Natural killer cell (primary cell): Measurements from ENCODE around the gene PDK1. TPM values are rescaled to one million over a fixed set of nuclear protein-coding genes. Genes with fewer than 3 reads are reported as not detected.

Experiments
- ATAC-seq, 3 donors: fragments of 150-1000 bp in 2 of 3; fragments of 200-7000 bp in 1 of 3; cut with Tn5 transposase; 1 replicate in 1 of 3; 2 replicates in 2 of 3; pipeline ENCODE4 v1.10.0; 2021; ENCODE audit warnings: mild to moderate bottlenecking in 2 of 3, moderate library complexity in 2 of 3
- DNase-seq, 2 donors: peaks; one replicate each; pipeline versions ENCODE4 v3.0.0 to v3.0.0-alpha.2; 2013 to 2021; ENCODE audit warnings: mixed read lengths in 1 of 2
- H3K27ac ChIP-seq: one replicate; pipeline ENCODE4 v1.5.1; 2013; ENCODE audit warnings: mild to moderate bottlenecking, low read length
- H3K27me3 ChIP-seq: one replicate; pipeline ENCODE4 v1.6.1; 2013; ENCODE audit warnings: low read length; ENCODE audit not compliant: control insufficient read depth, insufficient read depth
- H3K36me3 ChIP-seq: one replicate; pipeline ENCODE4 v1.6.1; 2013; ENCODE audit warnings: low read length; ENCODE audit not compliant: control insufficient read depth, insufficient read depth
- H3K4me1 ChIP-seq: one replicate; pipeline ENCODE4 v1.6.1; 2013; ENCODE audit warnings: low read length; ENCODE audit not compliant: control insufficient read depth, insufficient read depth
- H3K4me3 ChIP-seq: one replicate; pipeline ENCODE4 v1.5.1; 2013; ENCODE audit warnings: low read length
- H3K9me3 ChIP-seq: one replicate; pipeline ENCODE4 v1.6.1; 2013; ENCODE audit warnings: low read length; ENCODE audit not compliant: control insufficient read depth, insufficient read depth
- H3K27ac Mint-ChIP-seq, 2 donors: one replicate each; pipeline ENCODE4 v1.8.0; 2022; ENCODE audit warnings: mild to moderate bottlenecking in 2 of 2, mixed read lengths in 2 of 2, moderate library complexity in 1 of 2
- H3K27me3 Mint-ChIP-seq, 2 donors: one replicate each; pipeline ENCODE4 v1.8.0; 2022; ENCODE audit warnings: low read depth in 2 of 2, mixed read lengths in 2 of 2
- H3K36me3 Mint-ChIP-seq: one replicate; pipeline ENCODE4 v1.8.0; 2022; ENCODE audit warnings: mixed read lengths
- H3K4me1 Mint-ChIP-seq, 2 donors: one replicate each; pipeline ENCODE4 v1.8.0; 2022; ENCODE audit warnings: mixed read lengths in 2 of 2
- H3K4me3 Mint-ChIP-seq: one replicate; pipeline ENCODE4 v1.8.0; 2022; ENCODE audit warnings: mild to moderate bottlenecking, moderate library complexity, mixed read lengths
- H3K9me3 Mint-ChIP-seq, 2 donors: one replicate each; pipeline ENCODE4 v1.8.0; 2022; ENCODE audit warnings: mixed read lengths in 2 of 2
- WGBS: methylation state at CpG from one replicate; pipeline ENCODE4 v1.1.7; 2013; ENCODE audit warnings: missing lambda C conversion rate; ENCODE audit not compliant: insufficient coverage; 5-methylcytosine and 5-hydroxymethylcytosine counted together
- intact Hi-C: fragments of 100-400 bp; cut with micrococcal nuclease; formaldehyde crosslinking; loops from one replicate; pipeline ENCODE4 v1.14.2; 2022
- total RNA-seq, 4 donors: library from RNA; stranded (reverse); fragments of 120-200 nt in 1 of 4; gene quantifications; one replicate each; pipeline versions ENCODE4 v1.2.3 to v1.2.4, GENCODE V29; 2013 to 2022
- TF ChIP-seq, protein P1 (sequence below): fragments of 200-600 bp; IDR thresholded peaks from one replicate; pipeline ENCODE4 v1.8.0; 2022; ENCODE audit warnings: antibody characterized with exemption

PDK1 gene
- total RNA-seq, 3 donors from 2014 or later (not counting 1 experiment from before 2014, with no cell fraction given) = 17.3 to 29.1 (median 22.6) TPM

DNA sequence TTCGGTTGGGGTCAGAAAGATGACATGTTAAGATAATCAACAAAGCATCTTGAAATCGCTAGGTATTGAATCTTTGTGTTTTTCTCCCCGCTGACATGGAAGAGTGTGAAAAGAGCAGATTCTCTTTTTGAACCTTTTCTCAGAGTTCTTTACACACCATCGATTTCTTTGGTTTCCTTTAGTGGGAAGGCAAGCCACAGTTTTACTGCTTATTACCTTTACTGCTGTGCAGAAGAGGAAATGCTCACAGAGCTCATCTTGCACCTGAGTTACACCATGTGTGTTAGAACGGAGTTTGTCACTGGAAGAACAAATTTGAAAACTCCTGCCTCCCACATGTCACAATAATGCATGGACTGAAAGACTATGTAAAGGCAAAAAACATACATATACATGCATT lies 45.3 kb upstream of the PDK1 start:
- H3K36me3 Mint-ChIP-seq = peaks cover 11% of the 10 kb centered on the region
- Histone ChIP-seq H3K27ac (no peak overlapping the region), H3K36me3 (no peaks in the 10 kb centered on the region), H3K27me3 (no peaks in the 10 kb centered on the region), H3K4me3 (no peak overlapping the region), H3K9me3 (peaks cover 24% of the 10 kb centered on the region), H3K4me1 (peaks cover 4% of the 10 kb centered on the region)
- H3K4me3 Mint-ChIP-seq = no peak overlapping the region
- no peaks in the 10 kb centered on the region for H3K27me3 Mint-ChIP-seq
- TF ChIP-seq, protein P1, sequence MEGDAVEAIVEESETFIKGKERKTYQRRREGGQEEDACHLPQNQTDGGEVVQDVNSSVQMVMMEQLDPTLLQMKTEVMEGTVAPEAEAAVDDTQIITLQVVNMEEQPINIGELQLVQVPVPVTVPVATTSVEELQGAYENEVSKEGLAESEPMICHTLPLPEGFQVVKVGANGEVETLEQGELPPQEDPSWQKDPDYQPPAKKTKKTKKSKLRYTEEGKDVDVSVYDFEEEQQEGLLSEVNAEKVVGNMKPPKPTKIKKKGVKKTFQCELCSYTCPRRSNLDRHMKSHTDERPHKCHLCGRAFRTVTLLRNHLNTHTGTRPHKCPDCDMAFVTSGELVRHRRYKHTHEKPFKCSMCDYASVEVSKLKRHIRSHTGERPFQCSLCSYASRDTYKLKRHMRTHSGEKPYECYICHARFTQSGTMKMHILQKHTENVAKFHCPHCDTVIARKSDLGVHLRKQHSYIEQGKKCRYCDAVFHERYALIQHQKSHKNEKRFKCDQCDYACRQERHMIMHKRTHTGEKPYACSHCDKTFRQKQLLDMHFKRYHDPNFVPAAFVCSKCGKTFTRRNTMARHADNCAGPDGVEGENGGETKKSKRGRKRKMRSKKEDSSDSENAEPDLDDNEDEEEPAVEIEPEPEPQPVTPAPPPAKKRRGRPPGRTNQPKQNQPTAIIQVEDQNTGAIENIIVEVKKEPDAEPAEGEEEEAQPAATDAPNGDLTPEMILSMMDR = no peak
- peaks cover 5% of the 10 kb centered on the region in 2 donors for H3K9me3 Mint-ChIP-seq
- peak in 1 of 2 donors; percentile 27 for DNase-seq
- intact Hi-C loops = no loop called here
- no peak for ATAC-seq
- no peak overlapping the region for H3K27ac Mint-ChIP-seq
- no peaks in the 10 kb centered on the region for H3K4me1 Mint-ChIP-seq
- 22% methylated on average over 3 of the region's 5 CpGs for WGBS

DNA sequence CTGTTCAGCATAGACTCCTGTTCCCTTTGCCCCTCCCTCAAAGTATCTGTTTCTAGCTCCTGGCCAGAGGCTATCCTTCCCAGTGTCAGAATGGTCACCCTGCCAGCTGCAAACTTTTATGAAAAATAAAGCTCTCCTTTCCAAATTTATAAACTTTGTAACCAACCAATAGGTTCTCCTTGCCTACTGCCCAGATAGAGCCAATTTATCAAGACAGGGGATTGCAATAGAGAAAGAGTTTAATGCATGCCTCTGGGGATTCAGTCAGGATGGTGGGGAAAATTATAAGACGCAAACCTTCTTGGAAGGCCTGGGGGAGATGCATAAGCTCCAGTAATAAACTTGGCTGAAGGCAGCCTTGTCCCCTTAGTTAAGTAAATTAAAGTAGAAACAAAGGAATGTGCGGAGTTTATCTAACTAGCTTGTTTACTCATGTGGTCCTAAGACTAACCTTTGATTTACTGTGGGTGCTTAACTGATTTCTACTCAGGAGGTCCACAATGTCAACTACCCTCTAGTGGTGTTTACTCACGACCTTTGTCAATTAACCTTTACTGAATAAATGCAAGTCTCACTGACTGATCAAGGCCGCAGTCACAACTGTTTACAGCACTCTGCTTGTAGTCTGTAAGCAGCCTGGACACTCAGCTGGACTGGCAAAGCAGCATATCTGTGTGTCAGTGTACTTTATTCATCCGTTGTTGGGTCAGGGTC lies 42.9 kb upstream of the PDK1 start:
- no peaks in the 10 kb centered on the region for H3K4me1 Mint-ChIP-seq
- no peaks in the 10 kb centered on the region for H3K27me3 Mint-ChIP-seq
- DNase-seq = no peak
- Histone ChIP-seq H3K27ac (no peak overlapping the region), H3K4me3 (no peak overlapping the region), H3K9me3 (peaks cover 24% of the 10 kb centered on the region), H3K36me3 (no peaks in the 10 kb centered on the region), H3K4me1 (peaks cover 4% of the 10 kb centered on the region), H3K27me3 (no peaks in the 10 kb centered on the region)
- TF ChIP-seq, protein P1 = no peak
- WGBS = 89% methylated on average over 5 of the region's 5 CpGs
- H3K27ac Mint-ChIP-seq = no peak overlapping the region
- peaks cover 5% of the 10 kb centered on the region in 2 donors for H3K9me3 Mint-ChIP-seq
- no peak overlapping the region for H3K4me3 Mint-ChIP-seq
- intact Hi-C loops = no loop called here
- ATAC-seq = no peak
- H3K36me3 Mint-ChIP-seq = peaks cover 11% of the 10 kb centered on the region

DNA sequence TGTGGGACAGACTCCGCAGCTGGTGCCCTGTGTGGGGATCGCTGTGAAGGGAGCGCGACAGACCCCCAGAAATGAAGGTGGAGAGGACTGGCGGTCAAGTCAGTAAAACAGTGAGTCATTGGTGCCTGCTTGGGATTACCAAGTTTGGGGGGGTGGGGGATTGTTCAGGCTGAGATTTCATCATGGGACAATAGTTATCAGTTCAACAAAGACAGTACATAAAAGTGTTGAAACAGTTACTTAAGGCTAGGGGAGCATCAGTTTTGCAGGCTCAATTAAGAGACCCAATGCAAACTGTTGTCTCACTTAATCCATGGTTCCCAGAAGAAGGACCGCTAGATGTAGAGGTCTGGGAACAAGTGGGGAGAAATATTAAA lies 42.4 kb upstream of the PDK1 start:
- ATAC-seq (peak in 1 of 3 donors; percentile 11), DNase-seq (no peak)
- no peak overlapping the region for H3K27ac ChIP-seq
- Mint-ChIP-seq H3K27ac (no peak overlapping the region), H3K36me3 (peaks cover 11% of the 10 kb centered on the region), H3K9me3 (peaks cover 5% of the 10 kb centered on the region in 2 donors), H3K27me3 (no peaks in the 10 kb centered on the region), H3K4me1 (no peaks in the 10 kb centered on the region), H3K4me3 (no peak overlapping the region)
- H3K4me1 ChIP-seq = peaks cover 4% of the 10 kb centered on the region
- H3K27me3 ChIP-seq = no peaks in the 10 kb centered on the region
- TF ChIP-seq, protein P1 = no peak
- no peak overlapping the region for H3K4me3 ChIP-seq
- 96% methylated on average over 6 of the region's 6 CpGs for WGBS
- H3K9me3 ChIP-seq = peaks cover 24% of the 10 kb centered on the region
- H3K36me3 ChIP-seq = no peaks in the 10 kb centered on the region
- intact Hi-C loops = no loop called here
